GM20431 (cell line): ENCODE measurements around the gene ZFP82.

Experiments
- in situ Hi-C: fragments of 300-500 bp; cut with MseI, MboI; formaldehyde crosslinking; loops from one replicate; pipeline ENCODE4 v1.15.0; 2020; ENCODE audit warnings: low sequenced_read_pairs; ENCODE audit not compliant: unreplicated experiment

Gene ZFP82

DNA sequence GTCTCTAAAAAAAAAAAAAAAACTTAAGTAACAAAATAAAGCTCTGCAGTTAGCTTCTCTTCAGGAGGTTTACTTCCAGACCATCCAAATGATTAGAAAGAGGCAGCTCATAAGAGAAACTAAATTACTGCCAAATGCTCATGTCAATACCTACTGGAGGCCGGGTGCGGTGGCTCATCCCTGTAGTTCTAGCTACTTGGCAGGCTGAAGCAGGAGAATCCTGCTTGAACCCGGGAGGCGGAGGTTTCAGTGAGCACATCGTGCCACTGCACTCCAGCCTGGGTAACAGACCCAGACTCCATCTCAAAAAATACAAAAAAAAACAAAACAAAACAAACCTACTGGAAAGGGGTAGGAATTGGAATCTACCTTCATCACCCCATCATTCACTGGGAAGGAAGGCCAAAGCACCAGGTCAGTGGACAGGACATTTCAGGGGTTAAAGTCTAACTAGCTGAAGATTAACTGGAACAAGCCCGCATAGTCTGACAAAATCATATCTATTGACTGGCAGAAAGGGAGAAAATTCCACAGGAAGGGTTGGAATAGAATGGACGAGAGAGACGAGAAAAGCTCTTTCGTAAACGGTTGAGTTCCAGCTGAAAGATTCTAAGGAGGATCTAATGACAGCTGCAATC lies 40.8 kb downstream of the ZFP82 start:
- in situ Hi-C loops, result no loop called here

DNA sequence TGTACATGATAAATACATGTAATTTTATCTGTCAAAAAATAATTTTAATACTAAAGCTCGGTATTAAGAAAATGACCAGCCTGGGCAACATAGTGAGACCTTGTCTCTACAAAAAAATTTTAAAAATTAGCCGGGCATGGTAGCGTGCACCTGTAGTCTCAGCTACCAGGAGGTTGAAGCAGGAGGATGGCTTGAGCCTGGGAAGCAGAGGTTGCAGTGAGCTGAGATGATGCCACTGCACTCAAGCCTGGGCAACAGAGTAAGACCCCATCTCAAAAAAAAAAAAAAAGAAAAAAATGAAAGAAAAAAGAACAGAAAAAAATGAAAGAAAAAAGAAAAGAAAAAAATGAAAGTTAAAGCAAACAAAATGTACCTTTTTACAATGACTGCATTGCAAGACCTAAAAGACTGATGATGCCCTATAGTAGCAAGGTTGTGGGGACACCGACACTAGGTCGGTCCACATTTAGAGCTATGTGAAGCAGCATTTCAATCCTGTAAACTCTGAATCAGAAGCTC lies 44.7 kb downstream of the ZFP82 start:
- in situ Hi-C loops, result no loop called here

DNA sequence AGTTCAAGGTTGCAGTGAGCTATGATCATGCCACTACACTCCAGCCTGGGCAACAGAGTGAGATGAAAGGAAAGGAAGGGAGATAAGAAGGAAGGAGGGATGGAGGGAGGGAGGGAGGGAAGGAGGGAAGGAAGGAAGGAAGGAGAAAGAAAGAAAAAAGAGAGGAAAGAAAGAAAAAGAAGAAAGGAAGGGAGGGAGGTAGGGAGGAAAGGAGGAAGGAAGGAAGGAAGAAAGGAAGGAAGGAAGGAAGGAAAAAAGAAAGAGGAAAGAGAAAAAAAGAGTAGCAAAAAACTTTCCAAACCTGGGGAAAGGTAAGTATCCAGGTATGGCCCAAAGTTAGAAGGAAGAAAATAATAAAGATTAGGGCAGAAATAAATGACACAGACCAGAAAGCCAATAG lies 46.6 kb downstream of the ZFP82 start:
- in situ Hi-C loops, result no loop called here

DNA sequence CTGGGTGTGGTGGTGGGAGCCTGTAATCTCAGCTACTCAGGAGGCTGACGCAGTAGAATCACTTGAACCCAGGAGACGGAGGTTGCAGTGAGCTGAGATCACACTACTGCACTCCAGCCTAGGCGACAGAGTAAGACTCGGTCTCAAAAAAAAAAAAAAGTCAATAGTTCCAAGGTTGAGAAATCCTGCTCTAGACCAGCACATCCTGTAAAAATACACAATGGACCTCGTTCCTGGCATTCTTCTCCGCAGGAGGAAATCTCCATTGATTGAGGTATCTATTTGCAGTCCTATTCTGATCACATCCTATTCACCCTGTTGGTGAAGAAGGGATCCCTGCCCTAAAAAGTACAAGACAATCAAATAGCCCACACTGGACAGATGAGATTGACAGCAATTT lies 54.6 kb downstream of the ZFP82 start:
- in situ Hi-C loops, result no loop called here
